WTC11 (cell line): Measurements from ENCODE around the gene MT2A. TPM values are rescaled to one million over a fixed set of nuclear protein-coding genes. Genes with fewer than 3 reads are reported as not detected.

Experiments used
- ATAC-seq: fragments of 200-7000 bp; cut with Tn5 transposase; 2 replicates; pipeline ENCODE4 v1.10.0; 2021; ENCODE audit warnings: mild to moderate bottlenecking, moderate library complexity
- CTCF ChIA-PET: fragments of 300-600 bp; sonication (Branson Sonifier 250); formaldehyde crosslinking; loops from one replicate; lab custom pipeline; 2021; ENCODE audit warnings: antibody characterized with exemption; lab: Charles Lee
- POLR2A ChIA-PET: fragments of 350-600 bp; sonication (Branson Sonifier 250); formaldehyde crosslinking; loops from one replicate; lab custom pipeline; 2021; ENCODE audit warnings: antibody characterized with exemption; lab: Charles Lee
- DNase-seq: peaks from one replicate; pipeline ENCODE4 v3.0.0; 2021; ENCODE audit warnings: low spot score
- H3K27ac Mint-ChIP-seq: 2 replicates; pipeline ENCODE4 v1.8.0; 2021; ENCODE audit warnings: mixed read lengths
- H3K27me3 Mint-ChIP-seq: 2 replicates; pipeline ENCODE4 v1.8.0; 2021; ENCODE audit warnings: low read depth, mild to moderate bottlenecking, moderate library complexity, mixed read lengths
- H3K36me3 Mint-ChIP-seq: 2 replicates; pipeline ENCODE4 v1.8.0; 2021; ENCODE audit warnings: mixed read lengths
- H3K4me1 Mint-ChIP-seq: 2 replicates; pipeline ENCODE4 v1.8.0; 2022; ENCODE audit warnings: mixed read lengths
- H3K4me3 Mint-ChIP-seq: 2 replicates; pipeline ENCODE4 v1.8.0; 2021; ENCODE audit warnings: mild to moderate bottlenecking, moderate library complexity, mixed read lengths
- H3K9me3 Mint-ChIP-seq: 2 replicates; pipeline ENCODE4 v1.8.0; 2021; ENCODE audit warnings: mixed read lengths
- ATF1 ChIP-seq: sonication (generic); formaldehyde crosslinking; IDR thresholded peaks from 2 replicates; pipeline ENCODE4 v1.8.1; 2023; ENCODE audit warnings: mild to moderate bottlenecking, moderate library complexity, missing genetic modification reagents
- ATF6 ChIP-seq: sonication (generic); formaldehyde crosslinking; IDR thresholded peaks from 2 replicates; pipeline ENCODE4 v1.8.1; 2023; ENCODE audit warnings: mild to moderate bottlenecking, missing genetic modification reagents
- CTCF ChIP-seq: fragments of 200-600 bp; IDR thresholded peaks from 2 replicates; pipeline ENCODE4 v1.8.0; 2022; ENCODE audit warnings: antibody characterized with exemption
- E2F1 ChIP-seq: sonication (generic); formaldehyde crosslinking; IDR thresholded peaks from 2 replicates; pipeline ENCODE4 v1.8.0; 2022; ENCODE audit warnings: mild to moderate bottlenecking, missing genetic modification reagents
- ESRRA ChIP-seq: sonication (generic); formaldehyde crosslinking; IDR thresholded peaks from 2 replicates; pipeline ENCODE4 v1.8.1; 2022; ENCODE audit warnings: mild to moderate bottlenecking, missing genetic modification reagents, borderline replicate concordance
- FOXP1 ChIP-seq: sonication (generic); formaldehyde crosslinking; IDR thresholded peaks from 2 replicates; pipeline ENCODE4 v1.8.0; 2022; ENCODE audit warnings: missing genetic modification reagents, mild to moderate bottlenecking, moderate library complexity, borderline replicate concordance
- FOXP4 ChIP-seq: sonication (generic); formaldehyde crosslinking; IDR thresholded peaks from 2 replicates; pipeline ENCODE4 v1.8.0; 2022; ENCODE audit warnings: mild to moderate bottlenecking, missing genetic modification reagents
- JAZF1 ChIP-seq: fragments of 250-450 bp; sonication (Bioruptor Pico); IDR thresholded peaks from 2 replicates; pipeline ENCODE4 v1.9.0; 2021; ENCODE audit warnings: moderate library complexity, mild to moderate bottlenecking, inconsistent platforms
- KAT7 ChIP-seq: sonication (generic); formaldehyde crosslinking; IDR thresholded peaks from 2 replicates; pipeline ENCODE4 v1.8.1; 2023; ENCODE audit warnings: missing genetic modification reagents, mild to moderate bottlenecking, borderline replicate concordance
- NR3C1 ChIP-seq: sonication (generic); formaldehyde crosslinking; conservative IDR thresholded peaks from 2 replicates; pipeline ENCODE4 v1.8.1; 2023; ENCODE audit warnings: low read depth, mild to moderate bottlenecking, missing genetic modification reagents
- PREB ChIP-seq: sonication (generic); formaldehyde crosslinking; IDR thresholded peaks from 2 replicates; pipeline ENCODE4 v1.8.1; 2022; ENCODE audit warnings: mild to moderate bottlenecking, missing genetic modification reagents, moderate library complexity, borderline replicate concordance
- SOX15 ChIP-seq: fragments of 250-450 bp; sonication (Bioruptor Pico); IDR thresholded peaks from 2 replicates; pipeline ENCODE4 v1.9.0; 2021; ENCODE audit warnings: mild to moderate bottlenecking
- USF1 ChIP-seq: sonication (generic); formaldehyde crosslinking; IDR thresholded peaks from 2 replicates; pipeline ENCODE4 v1.8.0; 2022; ENCODE audit warnings: mild to moderate bottlenecking, missing genetic modification reagents
- ZNF396 ChIP-seq: fragments of 250-450 bp; sonication (Bioruptor Pico); IDR thresholded peaks from 2 replicates; pipeline ENCODE4 v1.8.0; 2021; ENCODE audit warnings: mild to moderate bottlenecking, moderate library complexity, borderline replicate concordance
- ZNF671 ChIP-seq: fragments of 250-450 bp; sonication (Bioruptor Pico); IDR thresholded peaks from 2 replicates; pipeline ENCODE4 v1.8.0; 2021; ENCODE audit warnings: mild to moderate bottlenecking
- total RNA-seq: library from RNA; stranded (reverse); gene quantifications from 3 replicates; pipeline ENCODE4 v1.2.3, GENCODE V29; 2021

The MT2A gene
- total RNA-seq, 1 experiment from 2014 or later, result 139 TPM

GRCh38 chr16:56576585-56577299 lies 31.6 kb upstream of the MT2A start (continued):
- no peak for TF ChIP-seq FOXP4 (CRISPR knock-in tag)

GRCh38 chr16:56577300-56577625 lies 31.1 kb upstream of the MT2A start:
- Mint-ChIP-seq H3K36me3 (no peaks in the 10 kb centered on the region), H3K9me3 (peaks cover 11% of the 10 kb centered on the region), H3K27me3 (peaks cover 4% of the 10 kb centered on the region), H3K4me3 (no peak overlapping the region), H3K27ac (no peak overlapping the region), H3K4me1 (no peaks in the 10 kb centered on the region)
- no peak for TF ChIP-seq CTCF
- no peak for TF ChIP-seq USF1
- no peak for TF ChIP-seq JAZF1 (CRISPR knock-in tag)
- TF ChIP-seq E2F1 (CRISPR knock-in tag), result no peak
- no peak for TF ChIP-seq ZNF671
- TF ChIP-seq FOXP1 (CRISPR knock-in tag), result no peak
- TF ChIP-seq NR3C1 (CRISPR knock-in tag), result no peak
- no peak for TF ChIP-seq SOX15 (CRISPR knock-in tag)
- no peak for DNase-seq
- ChIA-PET POLR2A (interaction anchor here (0.5 kb wide), 1 partner anchor 226 kb away, joined by 4 read pairs; no protein-coding TSS in a partner anchor), CTCF (interaction anchor here (0.8 to 3.0 kb wide), 7 partner anchors 15 to 216 kb away, joined by 3 to 24 read pairs (median 6); no protein-coding TSS in a partner anchor)
- ATAC-seq, result no peak

- Mint-ChIP-seq H3K4me1 (peaks cover 7% of the 10 kb centered on the region; the same call in 1 of the 2 replicates), H3K36me3 (no peaks in the 10 kb centered on the region), H3K27ac (no peak overlapping the region), H3K27me3 (peaks cover 3% of the 10 kb centered on the region), H3K9me3 (no peaks in the 10 kb centered on the region), H3K4me3 (no peak overlapping the region)
- ChIA-PET POLR2A (interaction anchor here (0.6 kb wide), 1 partner anchor 17 kb away, joined by 3 read pairs; no protein-coding TSS in a partner anchor), CTCF (interaction anchor here (0.8 to 1.5 kb wide), 4 partner anchors 20 to 121 kb away, joined by 3 to 5 read pairs (median 3); no protein-coding TSS in a partner anchor)
- DNase-seq (no peak), ATAC-seq (no peak)
- TF ChIP-seq KAT7 (CRISPR knock-in tag) (no peak), ATF6 (CRISPR knock-in tag) (no peak), ZNF396 (CRISPR knock-in tag) (no peak), FOXP4 (CRISPR knock-in tag) (no peak), PREB (CRISPR knock-in tag) (no peak), ATF1 (CRISPR knock-in tag) (no peak), SOX15 (CRISPR knock-in tag) (no peak), ESRRA (CRISPR knock-in tag) (no peak)
Measured at GRCh38 chr16:56580391-56581048, 27.9 kb upstream of the MT2A start.
